Endothelial cell of umbilical vein (primary cell): ENCODE measurements around the gene BRINP2. TPM values are rescaled to one million over a fixed set of nuclear protein-coding genes. Genes with fewer than 3 reads are reported as not detected.

Experiments
- BruUV-seq: library from RNA; stranded (reverse); fragments of 400-500 nt; replicated peaks from 2 replicates; lab custom pipeline; 2021; lab: Mats Ljungman, UMichigan
- CTCF ChIA-PET: fragments of 300-600, 350-600 bp; sonication (Branson Sonifier 250); formaldehyde crosslinking; loops from one replicate; lab custom pipeline; 2021; ENCODE audit warnings: antibody characterized with exemption, inconsistent platforms; lab: Charles Lee
- POLR2A ChIA-PET: fragments of 300-600, 350-600 bp; sonication (Branson Sonifier 250); formaldehyde crosslinking; loops from one replicate; lab custom pipeline; 2021; ENCODE audit warnings: antibody characterized with exemption, inconsistent platforms; lab: Charles Lee
- DNase-seq: peaks from one replicate; pipeline ENCODE4 v3.0.0-alpha.2; 2011; ENCODE audit warnings: low read depth, low spot score
- FAIRE-seq: peaks from 2 replicates; lab custom pipeline; 2011; peaks lifted over from hg19 to GRCh38; lab: Jason Lieb, UNC
- H2AFZ ChIP-seq: 2 replicates; pipeline ENCODE4 v1.6.0; 2012; ENCODE audit warnings: low read depth, low read length, control low read depth, inconsistent platforms
- H3K27ac ChIP-seq: 2 replicates; pipeline ENCODE4 v1.5.1; 2011; ENCODE audit warnings: low read depth, mild to moderate bottlenecking, control low read depth, low read length, moderate library complexity; ENCODE audit not compliant: insufficient read depth
- H3K27me3 ChIP-seq, 2 experiments: 2 replicates each; pipeline versions ENCODE4 v1.6.0 to v1.6.1; 2011; ENCODE audit warnings: low read length in 2 of 2, mixed read lengths in 1 of 2; ENCODE audit not compliant: control insufficient read depth in 2 of 2, insufficient read depth in 2 of 2
- H3K36me3 ChIP-seq, 2 experiments: 2 replicates in 1 of 2; 3 replicates in 1 of 2; pipeline ENCODE4 v1.5.1; 2011; ENCODE audit warnings: low read length in 2 of 2, mild to moderate bottlenecking in 1 of 2, moderate library complexity in 1 of 2; ENCODE audit not compliant: control insufficient read depth in 2 of 2, insufficient read depth in 2 of 2; ENCODE audit errors: extremely low read depth in 1 of 2
- H3K4me1 ChIP-seq: 3 replicates; pipeline ENCODE4 v1.5.1; 2011; ENCODE audit warnings: mild to moderate bottlenecking, low read length; ENCODE audit not compliant: control insufficient read depth, insufficient read depth; ENCODE audit errors: extremely low read depth
- H3K4me2 ChIP-seq: 2 replicates; pipeline ENCODE4 v1.6.1; 2011; ENCODE audit warnings: low read length, control low read depth, mixed read lengths; ENCODE audit not compliant: insufficient read depth
- H3K4me3 ChIP-seq, 3 experiments: fragments of 200-600 bp in 1 of 3; sonication (generic), shearing (Covaris generic) in 1 of 3; replicated peaks in 1 of 3; 2 replicates each; pipeline ENCODE4 v1.5.1; 2011 to 2016; ENCODE audit warnings: control low read depth in 3 of 3, low read length in 3 of 3, mild to moderate bottlenecking in 2 of 3, inconsistent platforms in 1 of 3, low read depth in 1 of 3, moderate library complexity in 1 of 3; ENCODE audit not compliant: insufficient read depth in 1 of 3
- H3K79me2 ChIP-seq: 2 replicates; pipeline ENCODE4 v1.6.0; 2012; ENCODE audit warnings: low read length, inconsistent platforms; ENCODE audit not compliant: control insufficient read depth, insufficient read depth
- H3K9ac ChIP-seq: replicated peaks from 2 replicates; pipeline ENCODE3; 2011; ENCODE audit warnings: low read length, control low read depth; ENCODE audit not compliant: insufficient read depth; ENCODE audit errors: extremely low read depth
- H3K9me1 ChIP-seq: replicated peaks from 3 replicates; pipeline ENCODE4 v1.6.0; 2011; ENCODE audit warnings: mild to moderate bottlenecking, low read length; ENCODE audit not compliant: control insufficient read depth, insufficient read depth; ENCODE audit errors: extremely low read depth
- H3K9me3 ChIP-seq: replicated peaks from 2 replicates; pipeline ENCODE4 v1.5.1; 2012; ENCODE audit warnings: low read length, inconsistent platforms; ENCODE audit not compliant: control insufficient read depth, insufficient read depth
- H4K20me1 ChIP-seq: replicated peaks from 2 replicates; pipeline ENCODE3; 2011; ENCODE audit warnings: mild to moderate bottlenecking, low read length; ENCODE audit not compliant: control insufficient read depth, insufficient read depth; ENCODE audit errors: extremely low read depth
- CTCF ChIP-seq, 2 donors: IDR thresholded peaks; 1 replicate in 1 of 2; 2 replicates in 1 of 2; pipeline ENCODE4 v1.5.1; 2011; ENCODE audit warnings: low read length in 2 of 2, mild to moderate bottlenecking in 2 of 2, moderate library complexity in 2 of 2, control low read depth in 1 of 2, inconsistent platforms in 1 of 2, low read depth in 1 of 2; ENCODE audit not compliant: insufficient read depth in 1 of 2; ENCODE audit errors: extremely low read depth in 1 of 2
- EZH2 ChIP-seq: IDR thresholded peaks from 2 replicates; pipeline ENCODE4 v1.6.1; 2012; ENCODE audit warnings: borderline replicate concordance, low read depth, mild to moderate bottlenecking, moderate library complexity, low read length, inconsistent platforms; ENCODE audit not compliant: severe bottlenecking
- FOS ChIP-seq: IDR thresholded peaks from 2 replicates; pipeline ENCODE4 v1.6.1; 2011; ENCODE audit warnings: mild to moderate bottlenecking, low read length, moderate library complexity, borderline replicate concordance; ENCODE audit not compliant: insufficient read depth
- GATA2 ChIP-seq: IDR thresholded peaks from 2 replicates; pipeline ENCODE4 v1.7.0; 2011; ENCODE audit warnings: low read depth, mild to moderate bottlenecking, moderate library complexity, mixed read lengths, low read length; ENCODE audit not compliant: insufficient read length, insufficient read depth
- JUN ChIP-seq: IDR thresholded peaks from 2 replicates; pipeline ENCODE4 v1.6.1; 2011; ENCODE audit warnings: borderline replicate concordance, low read depth; ENCODE audit not compliant: insufficient read length, insufficient read depth
- MYC ChIP-seq: IDR thresholded peaks from one replicate; pipeline ENCODE4 v1.6.1; 2011; ENCODE audit warnings: mild to moderate bottlenecking, low read depth, low read length
- POLR2A ChIP-seq: IDR thresholded peaks from 2 replicates; pipeline ENCODE4 v1.6.1; 2012; ENCODE audit warnings: low read depth, mild to moderate bottlenecking, control low read depth, low read length
- POLR2AphosphoS5 ChIP-seq: IDR thresholded peaks from 2 replicates; pipeline ENCODE4 v1.6.1; 2012; ENCODE audit warnings: low read depth, mild to moderate bottlenecking, control low read depth, low read length, moderate library complexity; ENCODE audit not compliant: insufficient read depth
- dilution Hi-C: fragments of 300-500 bp; cut with MboI; formaldehyde crosslinking; loops from one replicate; pipeline ENCODE4 v1.15.0; 2019; ENCODE audit warnings: low sequenced_read_pairs; ENCODE audit not compliant: extremely low pct_ligation_motif_present
- intact Hi-C: fragments of 100-400 bp; cut with micrococcal nuclease; formaldehyde crosslinking; loops from one replicate; pipeline ENCODE4 v1.10.0; 2022
- polyA plus RNA-seq, 4 experiments: library from polyadenylated mRNA; depleted of rRNA in 3 of 4; stranded (reverse) in 3 of 4; unstranded in 1 of 4; fragments of >200 nt; gene quantifications; 2 replicates each; pipeline versions ENCODE4 v1.2.1 to v1.2.3, GENCODE V29; 2011 to 2012; ENCODE audit warnings: missing spikeins in 1 of 4
- total RNA-seq: library from RNA; stranded (reverse); gene quantifications from 2 replicates; pipeline ENCODE4 v1.2.3, GENCODE V29; 2021
- TF ChIP-seq, protein P1 (sequence below): IDR thresholded peaks from 2 replicates; pipeline ENCODE4 v1.6.1; 2011; ENCODE audit not compliant: insufficient read depth, insufficient read length

Gene BRINP2
- total and polyA plus RNA-seq, 2 donors (not counting 3 experiments of a cell fraction or from before 2014, with no cell fraction given): not detected

- Histone ChIP-seq H3K9me3 (no peaks in the 10 kb centered on the region), H3K79me2 (no peaks in the 10 kb centered on the region), H3K9ac (no peak overlapping the region), H3K36me3 (no peaks in the 10 kb centered on the region), H3K4me3 (no peak overlapping the region), H4K20me1 (no peaks in the 10 kb centered on the region), H3K27ac (no peak overlapping the region), H3K4me2 (no peak overlapping the region), H3K4me1 (no peaks in the 10 kb centered on the region), H3K9me1 (no peaks in the 10 kb centered on the region), H3K27me3 (no peaks in the 10 kb centered on the region), H2AFZ (no peak overlapping the region)
- DNase-seq (no peak), FAIRE-seq (no peak)
- ChIA-PET CTCF (interaction anchor here (1.7 kb wide), 1 partner anchor 9 kb away, joined by 9 read pairs; no protein-coding TSS in a partner anchor), POLR2A (no interaction called here)
- BruUV-seq: no TSS peak
- TF ChIP-seq, protein P1, sequence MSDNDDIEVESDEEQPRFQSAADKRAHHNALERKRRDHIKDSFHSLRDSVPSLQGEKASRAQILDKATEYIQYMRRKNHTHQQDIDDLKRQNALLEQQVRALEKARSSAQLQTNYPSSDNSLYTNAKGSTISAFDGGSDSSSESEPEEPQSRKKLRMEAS: no peak
- TF ChIP-seq CTCF (IDR thresholded peaks at IDR 0.05; ENCODE audit: extremely low read depth in 1 of 2, insufficient read depth in 1 of 2, low read depth in 1 of 2, low read length in 2 of 2) (no peak), JUN (no peak), FOS (no peak), EZH2 (no peak), POLR2A (no peak), GATA2 (no peak), MYC (no peak), POLR2AphosphoS5 (no peak)
- intact Hi-C loops: no loop called here
- dilution Hi-C loops: no loop called here
Measured at GRCh38 chr1:177190308-177190970, 19.7 kb downstream of the BRINP2 start.
